ENCODE data around the gene ZFR2.

DNA sequence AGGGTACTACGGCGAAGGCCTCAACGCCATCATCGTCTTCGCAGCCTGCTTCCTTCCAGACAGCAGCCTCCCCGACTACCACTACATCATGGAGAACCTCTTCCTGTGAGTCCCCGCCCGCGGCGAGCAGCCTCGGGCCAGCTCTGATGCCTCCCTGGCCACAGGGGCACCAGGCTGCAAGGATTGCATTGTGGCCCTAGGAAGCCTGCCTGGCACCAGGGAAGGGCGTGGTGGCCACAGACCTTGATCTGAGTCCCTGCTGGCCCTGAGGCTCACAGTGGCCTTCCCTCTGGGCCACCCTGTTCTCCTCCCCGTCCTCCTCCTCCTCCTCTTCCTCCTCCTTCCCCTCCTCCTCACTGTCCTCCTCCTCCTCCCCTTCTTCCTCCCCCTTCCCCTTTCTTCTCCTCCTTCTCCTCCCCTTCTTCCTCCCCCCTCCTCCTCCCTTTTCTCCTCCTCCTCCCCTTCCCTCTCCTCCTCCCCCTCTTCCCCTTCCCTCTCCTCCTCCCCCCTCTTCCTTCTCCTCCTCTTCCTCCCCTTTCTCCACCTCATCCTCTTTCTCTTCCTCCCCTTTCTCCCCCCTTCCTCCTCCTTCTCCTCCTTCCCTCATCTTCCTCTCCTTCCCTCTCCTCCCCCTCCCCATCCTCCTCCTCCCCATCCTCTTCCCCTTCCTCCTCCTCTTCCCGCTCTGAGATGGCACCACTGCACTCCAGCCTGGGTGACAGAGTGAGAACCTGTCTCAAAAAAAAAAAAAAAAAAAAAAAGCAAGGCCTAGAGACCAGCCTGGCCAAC is 39.6 kb upstream of the ZFR2 start:
- TF ChIP-seq, protein P1, sequence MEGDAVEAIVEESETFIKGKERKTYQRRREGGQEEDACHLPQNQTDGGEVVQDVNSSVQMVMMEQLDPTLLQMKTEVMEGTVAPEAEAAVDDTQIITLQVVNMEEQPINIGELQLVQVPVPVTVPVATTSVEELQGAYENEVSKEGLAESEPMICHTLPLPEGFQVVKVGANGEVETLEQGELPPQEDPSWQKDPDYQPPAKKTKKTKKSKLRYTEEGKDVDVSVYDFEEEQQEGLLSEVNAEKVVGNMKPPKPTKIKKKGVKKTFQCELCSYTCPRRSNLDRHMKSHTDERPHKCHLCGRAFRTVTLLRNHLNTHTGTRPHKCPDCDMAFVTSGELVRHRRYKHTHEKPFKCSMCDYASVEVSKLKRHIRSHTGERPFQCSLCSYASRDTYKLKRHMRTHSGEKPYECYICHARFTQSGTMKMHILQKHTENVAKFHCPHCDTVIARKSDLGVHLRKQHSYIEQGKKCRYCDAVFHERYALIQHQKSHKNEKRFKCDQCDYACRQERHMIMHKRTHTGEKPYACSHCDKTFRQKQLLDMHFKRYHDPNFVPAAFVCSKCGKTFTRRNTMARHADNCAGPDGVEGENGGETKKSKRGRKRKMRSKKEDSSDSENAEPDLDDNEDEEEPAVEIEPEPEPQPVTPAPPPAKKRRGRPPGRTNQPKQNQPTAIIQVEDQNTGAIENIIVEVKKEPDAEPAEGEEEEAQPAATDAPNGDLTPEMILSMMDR (IDR thresholded peaks at IDR 0.05): no peak
- TF ChIP-seq POLR2A (IDR thresholded peaks at IDR 0.05): no peak

Measured in lower leg skin (tissue), 3 donors.